Erythroblast (primary cell): ENCODE data around the gene MME.

Source experiments
- GATA1 ChIP-seq: IDR thresholded peaks from 2 replicates; pipeline ENCODE4 v1.6.1; 2011; ENCODE audit warnings: low read depth, mild to moderate bottlenecking, control low read depth, low read length, moderate library complexity
- POLR2A ChIP-seq: IDR thresholded peaks from 2 replicates; pipeline ENCODE4 v1.6.1; 2011; ENCODE audit warnings: mild to moderate bottlenecking, low read length

GRCh38 chr3:155084567-155084966, 4.4 kb downstream of the MME start:
- no peak for TF ChIP-seq POLR2A
- TF ChIP-seq GATA1, result no peak
